Kidney epithelial cell (primary cell): ENCODE data around the gene KANK4. TPM values are rescaled to one million over a fixed set of nuclear protein-coding genes. Genes with fewer than 3 reads are reported as not detected.

Source experiments
- DNase-seq: peaks from one replicate; pipeline ENCODE4 v3.0.0-alpha.2; 2010; ENCODE audit warnings: low read depth
- H3K27me3 ChIP-seq: 2 replicates; pipeline ENCODE4 v1.6.0; 2011; ENCODE audit warnings: low read length; ENCODE audit not compliant: control insufficient read depth, insufficient read depth
- H3K36me3 ChIP-seq: 2 replicates; pipeline ENCODE4 v1.5.1; 2011; ENCODE audit warnings: low read length; ENCODE audit not compliant: control insufficient read depth, insufficient read depth
- H3K4me3 ChIP-seq: 2 replicates; pipeline ENCODE4 v1.5.1; 2011; ENCODE audit warnings: low read depth, mild to moderate bottlenecking, control low read depth, low read length
- total RNA-seq: library from RNA; depleted of rRNA; stranded (reverse); fragments of >200 nt; gene quantifications from 2 replicates; pipeline ENCODE4 v1.2.3, GENCODE V29; 2015
- TF ChIP-seq, protein P1 (sequence below): IDR thresholded peaks from 2 replicates; pipeline ENCODE4 v1.5.1; 2011; ENCODE audit warnings: mild to moderate bottlenecking, moderate library complexity, low read length, control low read depth, inconsistent platforms; ENCODE audit not compliant: insufficient read depth, poor library complexity, severe bottlenecking

KANK4 gene
- total RNA-seq, 1 donor from 2014 or later: 10.1 TPM

DNA sequence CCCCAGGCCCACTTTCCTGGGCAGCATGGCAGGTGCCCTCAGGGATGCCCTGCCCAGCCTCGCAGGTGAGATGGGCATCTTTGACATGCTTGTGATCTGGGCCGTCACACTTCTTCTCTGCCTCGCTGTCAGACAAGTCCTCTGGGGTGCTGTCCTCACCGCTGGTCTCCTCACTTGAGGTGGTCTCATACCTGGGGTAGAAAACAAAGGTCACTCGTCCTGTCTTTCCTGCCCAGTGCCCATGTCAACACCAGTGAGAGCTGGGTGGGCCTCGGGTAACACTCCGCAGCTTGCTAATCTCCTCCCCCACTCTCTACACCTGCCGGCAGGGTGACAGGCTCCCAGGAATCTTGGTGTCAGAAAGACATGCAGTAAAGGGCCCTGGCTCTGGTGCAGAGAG, 50.9 kb downstream of the KANK4 start:
- TF ChIP-seq, protein P1, sequence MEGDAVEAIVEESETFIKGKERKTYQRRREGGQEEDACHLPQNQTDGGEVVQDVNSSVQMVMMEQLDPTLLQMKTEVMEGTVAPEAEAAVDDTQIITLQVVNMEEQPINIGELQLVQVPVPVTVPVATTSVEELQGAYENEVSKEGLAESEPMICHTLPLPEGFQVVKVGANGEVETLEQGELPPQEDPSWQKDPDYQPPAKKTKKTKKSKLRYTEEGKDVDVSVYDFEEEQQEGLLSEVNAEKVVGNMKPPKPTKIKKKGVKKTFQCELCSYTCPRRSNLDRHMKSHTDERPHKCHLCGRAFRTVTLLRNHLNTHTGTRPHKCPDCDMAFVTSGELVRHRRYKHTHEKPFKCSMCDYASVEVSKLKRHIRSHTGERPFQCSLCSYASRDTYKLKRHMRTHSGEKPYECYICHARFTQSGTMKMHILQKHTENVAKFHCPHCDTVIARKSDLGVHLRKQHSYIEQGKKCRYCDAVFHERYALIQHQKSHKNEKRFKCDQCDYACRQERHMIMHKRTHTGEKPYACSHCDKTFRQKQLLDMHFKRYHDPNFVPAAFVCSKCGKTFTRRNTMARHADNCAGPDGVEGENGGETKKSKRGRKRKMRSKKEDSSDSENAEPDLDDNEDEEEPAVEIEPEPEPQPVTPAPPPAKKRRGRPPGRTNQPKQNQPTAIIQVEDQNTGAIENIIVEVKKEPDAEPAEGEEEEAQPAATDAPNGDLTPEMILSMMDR: no peak
- Histone ChIP-seq H3K27me3 (peaks cover 6% of the 10 kb centered on the region), H3K36me3 (no peaks in the 10 kb centered on the region), H3K4me3 (no peak overlapping the region)
- DNase-seq: no peak

DNA sequence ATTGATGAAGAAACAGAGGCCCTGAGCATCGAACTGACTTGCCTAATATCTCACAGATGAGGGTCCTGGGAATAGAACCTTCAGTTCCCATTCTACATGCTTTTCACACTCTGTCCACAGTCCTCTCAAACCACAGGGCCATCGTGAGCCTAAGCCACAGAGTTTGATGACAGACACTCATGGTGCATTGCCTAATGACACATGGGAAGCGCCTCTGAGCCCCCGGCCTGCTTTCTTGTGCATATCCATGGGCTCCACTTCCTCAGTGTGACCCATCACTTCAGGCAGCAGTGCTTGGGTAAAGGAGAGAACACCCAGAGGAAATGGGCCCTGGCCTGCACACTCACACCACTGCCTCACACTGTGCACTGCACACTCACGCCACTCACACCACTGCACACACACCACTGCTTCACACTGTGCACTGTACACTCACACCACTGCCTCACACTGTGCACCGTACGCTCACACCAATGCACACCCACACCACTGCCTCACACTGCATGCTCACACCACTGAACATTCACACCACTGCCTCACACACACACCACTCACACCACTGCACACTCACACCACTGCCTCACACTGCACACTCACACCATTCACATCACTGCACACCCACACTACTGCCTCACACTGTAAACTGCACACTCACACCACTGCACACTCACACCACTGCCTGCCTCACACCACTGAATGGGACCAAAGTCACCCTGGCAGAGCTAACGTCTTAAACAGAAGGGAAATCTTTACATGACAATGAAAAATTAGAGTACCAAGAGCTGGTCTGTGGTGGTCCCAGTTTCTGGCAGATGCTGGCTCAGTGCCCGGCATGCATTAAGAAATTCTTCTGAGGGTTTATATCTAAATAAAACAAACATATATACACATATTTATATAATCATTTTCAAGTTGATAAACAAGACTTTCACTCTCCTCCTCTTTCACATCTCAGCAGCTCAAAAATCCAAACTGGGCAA, 53.0 kb downstream of the KANK4 start:
- Histone ChIP-seq H3K4me3 (no peak overlapping the region), H3K27me3 (peaks cover 7% of the 10 kb centered on the region), H3K36me3 (no peaks in the 10 kb centered on the region)
- DNase-seq: no peak
- TF ChIP-seq, protein P1: no peak

DNA sequence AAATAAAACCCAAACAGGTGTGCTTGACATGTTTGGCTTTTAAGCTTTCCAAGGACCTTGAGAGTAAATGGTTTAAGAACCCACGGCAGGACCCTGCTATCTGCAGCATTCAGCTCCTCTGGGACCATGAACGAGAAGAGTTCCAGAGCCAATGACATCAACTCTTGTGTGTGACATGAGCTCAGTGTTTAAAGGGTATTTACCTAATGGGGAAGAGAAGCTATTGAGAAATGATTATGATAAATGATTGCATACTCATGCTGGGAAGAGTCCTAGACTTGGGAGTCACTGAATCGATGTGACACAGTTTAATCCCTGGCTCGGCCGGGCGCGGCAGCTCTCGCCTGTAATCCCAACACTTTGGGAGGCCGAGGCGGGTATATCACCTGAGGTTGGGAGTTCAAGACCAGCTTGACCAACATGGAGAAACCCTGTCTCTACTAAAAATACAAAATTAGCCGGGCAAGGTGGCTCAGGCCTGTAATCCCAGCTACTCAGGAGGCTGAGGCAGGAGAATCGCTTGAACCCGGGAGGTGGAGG, 55.4 kb downstream of the KANK4 start:
- TF ChIP-seq, protein P1: no peak
- H3K36me3 ChIP-seq: no peaks in the 10 kb centered on the region
- no peak overlapping the region for H3K4me3 ChIP-seq
- no peak for DNase-seq
- H3K27me3 ChIP-seq: peaks cover 12% of the 10 kb centered on the region

DNA sequence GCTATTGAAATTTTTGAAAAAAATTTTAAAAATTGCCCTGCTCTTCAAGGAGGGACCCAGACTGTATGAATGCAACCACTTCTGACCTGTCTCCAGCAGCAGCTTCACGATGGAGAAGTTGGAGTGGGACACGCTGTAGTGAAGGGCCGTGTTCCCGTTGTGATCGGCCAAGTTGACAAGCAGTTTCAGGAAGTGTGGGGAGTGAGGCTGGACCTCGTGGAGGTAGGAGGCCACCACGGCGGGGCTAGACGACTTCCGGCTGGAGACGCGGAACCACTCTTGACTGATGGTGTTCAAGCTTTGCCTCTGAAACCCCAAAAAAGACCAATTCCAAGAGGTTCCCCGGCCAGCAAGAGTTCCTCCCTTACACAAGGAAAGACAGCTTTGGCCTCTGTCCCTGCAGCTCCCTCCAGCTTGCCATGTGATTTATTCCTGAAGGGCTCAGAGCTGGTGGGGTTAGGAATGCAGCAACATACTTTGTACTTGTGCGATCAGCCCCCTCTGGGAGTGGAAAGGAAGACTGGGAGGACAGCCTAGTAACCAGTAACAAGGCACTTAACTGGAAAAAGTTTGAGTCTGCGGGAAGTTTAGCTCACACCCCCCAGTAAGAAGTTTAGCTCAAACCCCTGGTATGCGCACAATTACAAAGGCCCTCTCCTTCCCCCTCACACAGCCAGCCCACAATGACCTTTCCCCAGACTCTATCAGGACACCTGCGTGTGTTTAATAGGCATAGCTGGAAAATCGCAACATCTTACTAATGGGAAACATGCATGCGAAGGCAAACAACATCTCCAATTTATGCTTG, 56.0 kb downstream of the KANK4 start:
- no peaks in the 10 kb centered on the region for H3K36me3 ChIP-seq

DNA sequence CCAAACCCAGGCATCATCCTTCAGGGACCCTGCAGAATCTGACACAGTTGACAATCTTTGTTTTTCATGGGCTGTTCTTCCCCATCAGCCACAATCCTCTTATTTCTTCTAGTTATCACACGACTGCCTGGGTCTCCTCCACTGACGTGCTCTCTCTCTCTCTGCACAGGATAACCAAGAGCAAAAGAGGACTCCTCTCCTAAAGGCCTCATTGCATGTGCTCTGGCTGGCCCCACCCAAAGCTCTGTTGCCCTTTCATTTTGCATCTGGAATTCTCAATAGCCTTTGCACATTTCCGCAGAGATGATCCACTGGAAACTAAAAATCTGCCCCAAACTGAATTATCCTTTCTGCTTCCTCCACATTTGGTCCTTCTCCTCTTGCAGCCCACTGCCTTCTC, 58.5 kb downstream of the KANK4 start:
- DNase-seq: no peak
- Histone ChIP-seq H3K36me3 (no peaks in the 10 kb centered on the region), H3K27me3 (peaks cover 8% of the 10 kb centered on the region), H3K4me3 (no peak overlapping the region)
- TF ChIP-seq, protein P1: no peak

More for the DNA sequence above, 56.0 kb downstream of the KANK4 start:
- DNase-seq: no peak
- peaks cover 10% of the 10 kb centered on the region for H3K27me3 ChIP-seq
- H3K4me3 ChIP-seq: no peak overlapping the region
- TF ChIP-seq, protein P1: no peak
